Stimulated activated CD4-positive, alpha-beta T cell treated with anti-CD3 and anti-CD28 coated beads, Interleukin-4, amount 100 ng/mL, for 24 hours (primary cell): ENCODE data around the gene GON7.
A peak's percentile ranks its signal among the peaks of the same experiment; 100 is the strongest.
"Not testable (repeated sequence)": the region's sequence is repeated elsewhere in the genome, so short reads cannot be mapped to it uniquely, and the experiment has no call there.

Experiments used
- DNase-seq: peaks from one replicate; pipeline ENCODE4 v3.0.0-alpha.2; 2020

The GON7 gene

DNA sequence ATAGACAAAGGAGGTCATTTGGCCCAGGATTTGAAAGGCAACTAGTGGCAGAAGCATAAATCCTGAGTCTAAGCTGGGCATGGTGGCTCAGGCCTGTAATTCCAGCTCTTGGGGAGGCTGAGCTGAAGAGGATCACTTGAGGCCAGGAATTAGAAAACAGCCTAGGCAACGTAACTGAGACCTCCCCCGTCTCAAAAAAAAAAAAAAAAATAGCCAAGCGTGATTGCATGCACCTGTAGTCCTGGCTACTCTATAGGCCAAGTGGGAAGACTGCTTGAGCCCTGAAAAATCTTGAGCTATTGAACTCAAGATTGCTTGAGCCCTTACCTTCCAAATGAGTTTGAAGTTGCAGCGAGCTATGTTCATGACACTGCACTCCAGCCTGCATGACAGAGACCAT is 7.8 kb downstream of the GON7 start:
- DNase-seq, result no peak

DNA sequence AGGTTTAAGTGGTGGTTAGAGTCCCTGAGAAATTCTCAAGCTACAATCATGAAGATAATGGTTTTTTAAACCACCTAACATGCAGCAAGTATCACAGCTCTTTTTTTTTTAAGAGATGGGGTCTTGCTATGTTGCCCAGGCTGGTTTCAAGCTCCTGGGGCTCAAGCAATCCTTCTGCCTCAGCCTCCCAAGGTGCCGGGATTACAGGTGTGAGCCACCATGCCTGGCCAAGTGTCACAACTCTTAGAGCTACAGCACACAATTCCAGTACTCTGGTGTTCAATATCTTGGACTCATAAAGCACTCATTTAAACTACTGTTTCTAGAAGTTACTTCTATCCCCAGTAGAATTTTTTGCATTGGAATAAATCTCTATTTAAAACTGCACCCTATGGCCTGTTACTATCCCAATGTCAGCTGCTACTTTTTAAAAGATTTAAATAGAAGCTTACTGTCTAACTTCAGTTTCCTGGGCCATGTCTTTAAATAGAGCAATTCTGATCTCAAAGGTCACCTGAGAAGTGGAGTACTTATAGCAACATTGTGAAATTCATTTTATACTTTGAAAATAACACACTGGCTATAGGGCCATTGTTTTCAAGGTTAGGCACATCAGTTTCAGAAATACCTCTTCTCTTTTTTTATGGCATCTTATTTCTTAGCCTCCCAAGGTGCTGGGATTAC is 11.4 kb downstream of the GON7 start:
- no peak for DNase-seq

DNA sequence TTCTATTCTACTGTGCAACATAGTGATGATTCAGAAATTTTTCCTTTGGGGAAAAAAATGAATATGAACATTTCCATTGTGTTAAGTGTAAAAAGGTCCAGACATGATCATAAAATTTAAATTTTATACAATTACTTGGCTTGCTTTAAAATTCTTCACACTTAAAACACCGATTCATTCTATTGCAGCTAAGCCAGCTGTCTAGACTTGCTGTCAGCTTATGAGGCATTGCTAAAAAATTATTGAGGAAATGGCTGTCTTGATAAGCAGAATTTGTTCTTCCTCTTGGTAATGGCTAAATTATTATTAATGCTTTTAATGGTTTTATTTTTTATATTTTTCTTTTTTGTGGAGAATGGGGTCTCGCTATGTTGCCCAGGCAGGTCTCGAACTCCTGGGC is 19.9 kb downstream of the GON7 start:
- no peak for DNase-seq

DNA sequence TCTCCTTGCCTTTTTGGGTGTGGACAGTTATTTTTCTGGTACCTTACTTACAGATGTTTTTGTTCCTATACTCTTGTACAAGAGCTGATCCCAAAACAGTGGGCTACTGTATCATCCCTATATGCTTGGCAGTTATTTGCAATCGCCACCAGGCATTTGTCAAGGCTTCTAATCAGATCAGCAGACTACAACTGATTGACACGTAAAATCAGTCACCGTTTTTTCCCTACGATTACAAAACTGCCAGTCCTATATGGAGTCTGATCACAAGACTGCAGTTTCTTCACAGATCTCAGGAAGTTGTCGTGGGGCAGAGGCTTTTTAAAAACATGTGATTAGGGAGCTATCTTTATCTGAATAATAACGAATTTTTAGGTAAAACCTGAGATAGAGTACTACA is 20.4 kb downstream of the GON7 start:
- DNase-seq, result no peak

DNA sequence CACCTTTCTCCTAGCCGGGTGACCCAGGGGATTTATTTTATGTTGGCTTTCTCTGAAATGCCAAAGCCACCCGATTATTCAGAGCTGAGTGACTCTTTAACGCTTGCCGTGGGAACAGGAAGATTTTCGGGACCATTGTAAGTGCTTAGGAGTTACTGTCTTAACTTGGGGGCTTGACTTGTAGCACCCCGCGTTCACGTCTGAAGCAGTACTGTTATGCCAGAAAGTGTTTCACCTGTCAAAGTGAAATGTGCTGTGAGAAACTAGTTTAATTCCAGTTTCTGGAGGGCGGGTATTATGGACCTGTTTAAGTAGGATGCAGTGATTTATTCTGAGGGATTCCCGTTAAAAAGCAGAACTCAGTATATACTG is 21.5 kb downstream of the GON7 start:
- no peak for DNase-seq

DNA sequence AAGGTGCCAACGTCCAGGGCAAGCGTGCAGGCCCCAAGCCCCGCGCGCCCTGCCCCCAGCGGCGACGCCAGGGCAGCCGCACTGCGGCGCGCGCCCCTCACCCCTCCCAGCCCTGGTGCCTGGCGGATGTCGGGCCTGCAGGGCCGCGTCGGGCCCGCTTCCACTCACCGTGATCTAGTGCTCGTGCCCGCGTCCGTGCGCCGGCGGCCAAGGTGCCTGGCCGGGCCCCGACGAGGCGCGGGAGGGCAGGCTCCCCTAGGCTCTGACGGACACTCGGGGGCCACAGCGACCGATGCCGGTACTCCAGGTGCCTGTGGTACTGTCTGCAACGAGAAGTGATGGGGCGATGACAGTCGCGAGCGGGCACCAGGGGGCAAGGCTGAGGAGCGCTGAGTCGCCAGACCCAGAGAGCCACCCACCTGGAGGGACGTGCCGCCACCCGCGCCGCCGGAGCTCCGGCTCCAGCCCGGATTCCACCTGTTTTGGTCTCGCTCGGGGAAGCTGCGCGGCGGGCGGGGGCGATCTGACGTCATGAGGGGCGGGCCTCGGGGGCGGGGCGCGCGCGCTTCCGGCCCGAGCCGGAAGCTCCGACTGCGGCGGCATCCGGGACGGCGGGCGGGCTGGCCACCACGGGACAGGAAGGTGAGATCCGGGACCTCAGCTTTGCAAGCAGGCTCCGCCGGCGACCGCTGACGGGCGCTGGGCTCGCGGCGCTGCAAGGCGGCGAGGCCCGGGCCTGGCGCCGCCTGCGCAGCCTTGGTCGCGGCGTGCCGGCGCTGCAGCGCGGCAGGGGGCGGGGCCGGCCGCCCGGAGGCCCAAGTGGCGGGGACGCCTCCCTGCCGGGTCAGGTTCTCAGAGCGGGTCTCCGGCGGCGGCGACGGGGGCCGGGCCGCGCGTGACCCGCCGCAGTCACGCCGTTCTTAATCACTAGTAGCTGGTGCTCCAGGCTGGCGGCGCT is 22.2 kb downstream of the GON7 start, which contains the start of the genes LYSET and MOAP1:
LYSET (plus strand) TSS at position 927 of the 958 bp plus-strand sequence. CDS start 89 bp downstream, outside the sequence.
MOAP1 (minus strand) TSS at position 507 of the 958 bp plus-strand sequence. CDS start 655 bp downstream, outside the sequence.
- peak; percentile 88 for DNase-seq

DNA sequence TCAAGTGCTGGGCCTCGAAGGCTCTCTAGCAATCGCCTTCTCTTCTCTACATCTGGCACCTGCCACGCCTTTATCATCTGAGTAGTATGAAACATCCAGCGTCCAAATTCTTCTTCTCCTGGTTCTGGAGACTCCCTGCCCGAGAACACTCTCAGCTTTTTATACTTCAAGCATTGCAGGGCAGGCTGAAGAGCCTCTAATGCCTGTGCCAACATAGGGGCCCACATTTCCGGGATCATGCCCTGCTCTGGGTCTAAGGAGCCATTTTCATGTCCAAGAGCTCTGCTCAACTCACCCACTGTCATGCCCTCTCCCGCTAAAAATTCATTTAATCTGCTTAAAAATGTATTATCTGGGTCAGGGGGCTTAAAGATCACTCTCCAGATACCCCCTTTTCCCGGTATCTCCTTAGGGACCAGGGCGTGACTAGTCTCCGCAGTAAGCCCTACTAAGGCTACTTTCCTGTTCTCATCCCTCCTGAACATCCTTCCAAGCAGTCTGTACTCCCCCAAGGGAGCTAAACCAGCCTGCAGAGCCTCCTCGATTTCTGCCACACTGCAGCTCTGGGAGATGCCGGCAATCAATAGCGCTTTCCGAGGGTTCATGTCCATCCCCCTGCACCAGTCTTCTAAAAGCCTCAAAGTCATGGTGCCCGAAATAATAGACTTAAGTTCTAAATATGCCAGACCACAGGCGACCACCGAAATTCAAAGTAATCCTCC is 23.1 kb downstream of the GON7 start:
- no peak for DNase-seq

DNA sequence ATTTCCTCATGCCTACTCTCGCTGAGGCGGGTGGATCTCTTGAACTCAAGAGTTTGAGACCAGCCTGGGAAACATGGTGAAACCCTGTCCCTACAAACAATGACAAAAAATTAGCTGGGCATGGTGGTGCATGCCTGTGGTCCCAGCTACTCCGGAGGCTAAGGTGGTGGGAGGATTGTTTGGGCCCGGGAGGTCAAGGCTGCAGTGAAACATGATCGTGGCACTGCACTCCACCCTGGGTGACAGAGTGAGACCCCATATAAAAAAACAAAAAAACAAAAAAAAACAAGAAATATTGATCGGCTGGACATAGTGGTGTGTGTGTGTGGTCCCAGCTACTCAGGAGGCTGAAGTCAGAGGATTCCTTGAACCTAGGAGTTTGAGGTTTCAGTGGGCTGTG is 31.4 kb downstream of the GON7 start:
- no peak for DNase-seq

DNA sequence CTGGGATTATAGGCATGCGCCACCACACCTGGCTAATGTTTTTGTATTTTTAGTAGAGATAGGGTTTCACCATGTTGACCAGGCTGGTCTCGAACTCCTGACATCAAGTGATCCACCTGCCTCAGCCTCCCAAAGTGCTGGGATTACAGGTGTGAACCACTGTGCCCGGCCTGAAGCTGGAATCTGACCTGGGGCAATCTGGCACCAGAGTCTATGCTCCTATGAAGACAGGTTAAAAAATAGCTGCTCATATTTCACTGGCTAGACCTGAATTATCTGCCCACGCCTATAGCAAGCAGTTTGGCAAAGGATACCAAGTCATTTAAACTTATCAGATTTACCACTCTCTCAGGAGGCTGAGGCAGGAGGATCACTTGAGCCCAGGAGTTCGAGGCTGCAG is 32.1 kb downstream of the GON7 start:
- not testable (repeated sequence) for DNase-seq

DNA sequence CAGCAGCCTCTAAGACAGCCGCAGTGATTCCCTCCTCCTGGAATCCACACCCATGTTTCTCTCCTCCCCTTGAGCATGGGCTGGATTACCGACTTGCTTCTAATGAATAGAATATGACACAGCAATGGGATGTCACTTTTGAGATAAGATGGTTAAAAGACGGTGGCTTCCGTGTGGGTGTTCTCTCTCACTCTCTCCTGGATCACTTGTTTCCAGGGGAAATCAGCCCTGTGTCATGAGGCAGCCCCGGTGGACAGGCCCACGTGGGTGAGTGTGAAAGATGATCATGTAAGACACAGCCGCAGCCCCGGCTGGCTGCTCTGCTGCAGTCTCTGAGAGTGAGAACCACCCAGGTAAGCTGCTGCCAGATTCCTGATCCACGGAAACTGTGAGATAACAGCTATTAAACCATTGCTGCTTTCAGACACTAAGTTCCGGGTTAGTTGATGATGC is 32.9 kb downstream of the GON7 start:
- DNase-seq, result no peak

DNA sequence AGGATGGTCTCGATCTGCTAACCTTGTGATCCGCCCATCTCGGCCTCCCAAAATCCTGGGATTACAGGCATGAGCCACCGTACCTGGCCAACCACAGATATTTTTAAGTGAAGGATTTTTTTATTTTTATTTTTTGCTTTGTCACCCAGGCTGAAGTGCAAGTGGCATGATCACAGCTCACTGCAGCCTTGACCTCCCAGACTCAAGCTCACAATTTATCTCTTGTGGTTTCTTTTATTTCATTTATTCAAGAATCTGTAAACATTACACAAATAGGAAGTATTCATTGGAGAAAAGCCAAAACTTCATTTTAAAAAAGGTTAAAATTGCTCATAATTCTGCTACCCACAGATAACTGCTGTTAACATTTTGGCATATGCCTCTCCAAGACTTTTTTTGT is 35.5 kb downstream of the GON7 start:
- DNase-seq, result no peak

DNA sequence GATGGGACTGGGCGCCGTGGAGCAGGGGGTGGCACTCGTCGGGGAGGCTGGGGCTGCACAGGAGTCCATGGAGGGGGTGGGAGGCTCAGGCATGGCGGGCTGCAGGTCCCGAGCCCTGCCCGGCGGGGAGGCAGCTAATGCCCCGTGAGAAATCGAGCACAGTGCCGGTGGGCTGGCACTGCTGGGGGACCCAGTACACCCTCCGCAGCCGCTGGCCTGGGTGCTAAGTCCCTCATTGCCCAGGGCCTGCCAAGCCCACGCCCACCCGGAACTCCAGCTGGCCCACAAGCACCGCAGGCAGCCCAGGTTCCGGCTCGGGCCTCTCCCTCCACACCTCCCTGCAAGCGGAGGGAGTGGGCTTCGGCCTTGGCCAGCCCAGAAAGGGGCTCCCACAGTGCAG is 36.7 kb downstream of the GON7 start:
- not testable (repeated sequence) for DNase-seq

DNA sequence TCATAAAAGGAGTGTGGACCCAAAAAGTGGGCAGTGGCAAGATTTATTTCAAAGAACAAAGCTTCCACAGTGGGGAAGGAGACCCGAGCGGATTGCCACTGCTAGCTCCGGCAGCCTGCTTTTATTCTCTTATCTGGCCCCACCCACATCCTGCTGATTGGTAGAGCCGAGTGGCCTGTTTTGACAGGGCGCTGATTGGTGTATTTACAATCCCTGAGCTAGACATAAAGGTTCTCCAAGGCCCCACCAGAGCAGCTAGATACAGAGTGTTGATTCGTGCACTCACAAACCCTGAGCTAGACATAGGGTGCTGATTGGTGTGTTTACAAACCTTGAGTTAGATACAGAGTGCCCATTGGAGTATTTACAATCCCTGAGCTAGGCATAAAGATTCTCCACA is 37.2 kb downstream of the GON7 start:
- DNase-seq, result not testable (repeated sequence)

DNA sequence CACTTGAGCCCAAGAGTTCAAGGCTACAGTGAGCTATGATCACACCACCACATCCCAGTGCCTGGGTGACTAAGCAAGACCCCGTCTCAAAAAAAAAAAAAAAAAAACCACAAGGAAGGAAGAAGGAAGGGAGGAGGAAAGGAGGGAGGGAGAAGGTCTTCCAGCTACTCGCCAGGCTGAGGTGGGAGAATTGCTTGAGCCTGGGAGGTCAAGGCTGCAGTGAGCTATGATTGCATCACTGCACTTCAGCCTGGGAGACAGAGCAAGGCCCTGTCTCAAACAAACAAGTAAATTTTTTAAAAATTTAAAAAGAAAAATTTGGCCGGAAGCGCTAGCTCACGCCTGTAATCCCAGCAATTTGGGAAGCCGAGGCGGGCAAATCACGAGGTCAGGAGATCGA is 38.3 kb downstream of the GON7 start:
- DNase-seq, result not testable (repeated sequence)

DNA sequence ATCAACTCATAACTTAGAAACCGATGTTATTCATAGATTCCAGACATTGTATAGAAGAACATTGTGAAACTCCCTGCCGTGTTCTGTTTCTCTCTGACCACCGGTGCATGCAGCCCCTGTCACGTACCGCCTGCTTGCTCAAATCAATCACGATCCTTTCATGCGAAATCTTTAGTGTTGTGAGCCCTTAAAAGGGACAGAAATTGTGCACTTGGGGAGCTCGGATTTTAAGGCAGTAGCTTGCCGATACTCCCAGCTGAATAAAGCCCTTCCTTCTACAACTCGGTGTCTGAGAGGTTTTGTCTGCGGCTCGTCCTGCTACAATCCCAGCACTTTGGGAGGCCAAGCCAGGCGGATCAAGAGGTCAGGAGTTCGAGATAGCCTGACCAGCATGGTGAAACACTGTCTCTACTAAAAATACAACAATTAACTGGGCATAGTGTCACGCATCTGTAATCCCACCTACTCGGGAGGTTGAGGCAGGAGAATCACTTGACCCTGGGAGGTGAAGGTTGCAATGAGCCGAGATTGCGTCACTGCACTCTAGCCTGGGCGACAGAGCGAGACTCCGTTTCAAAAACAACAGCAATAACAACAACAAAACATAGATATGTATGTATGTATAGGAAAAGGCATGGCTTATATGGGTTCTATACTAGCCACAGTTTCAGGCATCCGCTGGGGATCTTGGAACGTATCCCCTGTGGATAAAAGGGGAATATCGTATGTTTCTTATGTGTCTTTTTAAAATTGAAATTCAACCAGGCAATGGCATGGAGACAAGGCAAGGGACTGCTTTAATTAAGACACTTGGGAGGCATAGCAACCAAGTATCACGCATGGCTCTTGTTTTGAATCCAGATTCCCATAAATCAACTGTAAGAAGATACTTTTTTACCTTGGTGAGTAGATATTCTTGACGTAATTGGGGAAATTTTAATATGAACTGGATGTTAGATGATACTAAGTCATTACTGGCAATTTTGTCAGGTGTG is 41.3 kb downstream of the GON7 start:
- not testable (repeated sequence) for DNase-seq

DNA sequence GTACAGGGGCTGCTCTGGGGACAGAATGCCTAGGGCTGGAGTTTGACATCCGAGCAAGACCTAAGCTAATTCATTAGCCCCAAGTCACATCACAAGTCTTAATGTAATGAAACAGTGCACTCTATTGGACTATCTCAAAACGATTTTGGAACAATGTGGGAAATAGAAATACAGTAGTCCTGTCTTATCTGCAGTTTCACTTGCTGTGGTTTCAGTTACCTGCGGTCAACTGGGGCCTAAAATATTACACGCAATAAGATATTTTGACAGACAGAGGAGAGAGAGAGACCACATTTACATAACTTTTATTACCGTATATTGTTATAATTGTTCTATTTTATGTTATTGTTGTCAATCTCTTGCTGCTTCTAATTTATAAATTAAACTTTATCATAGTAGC is 43.3 kb downstream of the GON7 start:
- no peak for DNase-seq

DNA sequence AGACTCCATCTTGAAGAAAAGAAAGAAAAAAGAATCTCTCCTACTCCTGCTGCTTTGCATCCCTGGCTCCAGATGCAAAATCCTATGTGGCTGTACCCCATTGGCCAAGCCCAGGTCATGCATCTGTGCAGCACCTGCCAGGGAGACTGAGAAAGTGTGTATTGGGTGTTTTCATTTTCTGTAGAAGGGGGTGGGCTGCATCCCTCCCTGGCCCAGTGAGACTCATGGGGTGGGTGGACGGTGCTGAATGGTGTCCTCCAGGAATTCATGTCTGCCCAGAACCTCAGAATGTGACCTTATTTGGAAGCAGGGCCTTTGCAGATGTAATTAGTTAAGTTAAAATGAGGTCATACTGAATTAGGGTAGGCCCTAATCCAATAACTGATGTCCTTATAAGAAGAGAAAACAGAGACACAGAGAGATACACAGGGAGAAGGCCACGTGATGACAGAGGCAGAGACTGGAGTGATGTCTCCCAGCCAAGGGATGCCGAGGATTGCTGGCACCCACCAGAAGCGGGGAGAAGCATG is 45.4 kb downstream of the GON7 start:
- no peak for DNase-seq

DNA sequence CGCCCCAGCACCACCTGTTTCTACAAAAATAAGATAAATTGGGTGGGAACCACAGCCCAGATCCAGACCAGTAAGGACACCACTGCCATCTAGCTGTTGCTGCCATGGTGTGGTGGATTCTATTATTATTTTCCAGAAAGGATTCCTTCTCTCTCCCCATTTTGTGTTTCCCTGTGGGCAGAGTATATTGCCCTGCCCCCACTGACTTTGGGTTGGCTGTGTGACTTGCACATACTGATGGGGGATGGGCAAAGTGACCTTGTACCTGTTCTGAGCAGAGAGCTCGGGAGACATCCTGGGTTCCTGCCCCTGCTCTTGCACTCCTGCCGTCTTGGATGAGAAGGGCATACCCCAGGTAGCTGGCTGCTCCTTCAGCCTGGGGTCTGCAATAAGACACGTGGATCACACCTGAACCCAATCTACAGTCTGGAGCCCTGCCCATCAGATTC is 46.5 kb downstream of the GON7 start:
- DNase-seq, result no peak

DNA sequence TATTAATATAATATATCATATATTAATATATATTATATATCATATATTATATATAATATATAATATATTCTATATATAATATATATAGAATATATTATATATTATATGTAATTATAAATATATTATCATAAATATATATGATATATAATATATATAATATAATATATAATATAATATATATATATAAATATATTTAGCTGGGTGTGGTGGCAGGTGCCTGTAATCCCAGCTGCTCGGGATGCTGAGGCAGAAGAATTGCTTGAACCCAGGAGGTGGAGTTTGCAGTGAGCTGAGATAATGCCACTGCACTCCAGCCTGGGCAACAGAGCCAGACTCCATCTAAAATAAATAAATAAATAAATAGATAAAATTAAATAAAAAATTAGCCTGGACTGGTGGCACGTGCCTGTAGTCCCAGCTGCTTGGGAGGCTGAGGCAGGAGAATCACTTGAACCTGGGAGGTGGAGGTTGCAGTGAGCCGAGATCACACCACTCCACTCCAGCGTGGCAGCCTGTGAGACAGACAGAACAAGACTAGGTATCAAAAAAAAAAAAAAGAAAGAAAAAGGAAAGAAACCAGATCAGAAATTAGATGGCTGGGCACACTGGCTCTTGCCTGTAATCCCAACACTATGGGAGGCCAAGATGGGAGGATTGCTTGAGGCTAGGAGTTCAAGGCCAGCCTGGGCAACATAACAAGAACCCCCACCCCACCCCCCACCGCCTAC is 47.1 kb downstream of the GON7 start:
- not testable (repeated sequence) for DNase-seq

DNA sequence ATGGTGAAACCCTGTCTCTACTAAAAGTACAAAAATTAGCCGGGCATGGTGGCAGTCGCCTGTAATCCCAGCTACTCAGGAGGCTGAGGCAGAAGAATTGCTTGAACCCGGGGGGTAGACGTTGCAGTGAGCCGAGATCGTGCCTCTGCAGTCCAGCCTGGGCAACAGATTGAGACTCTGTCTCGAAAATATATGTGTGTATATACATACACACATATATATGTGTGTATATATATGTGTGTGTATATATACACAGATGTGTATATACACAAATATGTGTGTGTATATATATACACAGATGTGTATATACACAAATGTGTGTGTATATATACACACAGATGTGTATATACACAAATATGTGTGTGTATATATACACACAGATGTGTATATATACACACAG is 48.5 kb downstream of the GON7 start:
- not testable (repeated sequence) for DNase-seq
